Tibial nerve (tissue), 4 donors: ENCODE measurements around the gene SEPTIN7. TPM values are rescaled to one million over a fixed set of nuclear protein-coding genes. Genes with fewer than 3 reads are reported as not detected.

Experiments
- DNase-seq, 2 donors: peaks; one replicate each; pipeline ENCODE4 v3.0.0-alpha.2; 2019; ENCODE audit warnings: low spot score in 2 of 2
- H3K27ac ChIP-seq, 4 donors: fragments of 200-600 bp; sonication (generic) in 3 of 4; one replicate each; pipeline ENCODE4 v1.5.1; 2017 to 2019; ENCODE audit warnings: mild to moderate bottlenecking in 1 of 4
- H3K27me3 ChIP-seq, 2 donors: fragments of 200-600 bp; sonication (generic) in 1 of 2; one replicate each; pipeline versions ENCODE4 v1.5.1 to v1.6.0; 2017 to 2019
- H3K36me3 ChIP-seq, 3 donors: fragments of 200-600 bp; sonication (generic); one replicate each; pipeline ENCODE4 v1.5.1; 2018 to 2019
- H3K4me1 ChIP-seq, 4 donors: fragments of 200-600 bp; sonication (generic) in 3 of 4; one replicate each; pipeline ENCODE4 v1.5.1; 2017 to 2019
- H3K4me3 ChIP-seq, 4 donors: fragments of 200-600 bp; sonication (generic) in 3 of 4; one replicate each; pipeline ENCODE4 v1.5.1; 2017 to 2019; ENCODE audit warnings: mild to moderate bottlenecking in 1 of 4, moderate library complexity in 1 of 4
- H3K9me3 ChIP-seq, 4 donors: fragments of 200-600 bp; sonication (generic) in 3 of 4; one replicate each; pipeline ENCODE4 v1.5.1; 2017 to 2019
- EP300 ChIP-seq, 2 donors: sonication (generic); formaldehyde crosslinking; IDR thresholded peaks; one replicate each; pipeline ENCODE4 v1.6.1; 2017; ENCODE audit warnings: antibody characterized with exemption in 2 of 2, mild to moderate bottlenecking in 1 of 2
- POLR2A ChIP-seq, 2 donors: fragments of 450-650 bp; IDR thresholded peaks; one replicate each; pipeline ENCODE4 v1.6.1; 2017; ENCODE audit warnings: antibody characterized with exemption in 2 of 2, mild to moderate bottlenecking in 2 of 2, moderate library complexity in 2 of 2
- WGBS, 2 donors: methylation state at CpG; one replicate each; pipeline ENCODE4 v1.1.5; 2018; 5-methylcytosine and 5-hydroxymethylcytosine counted together
- total RNA-seq, 4 donors: library from RNA; depleted of rRNA; stranded (reverse); fragments of >200 nt; gene quantifications; one replicate each; pipeline ENCODE4 v1.1.0, GENCODE V29; 2016
- TF ChIP-seq, protein P1 (sequence below), 5 experiments: fragments of 200-600 bp in 3 of 5; fragments of 450-650 bp in 2 of 5; sonication (generic) in 3 of 5; IDR thresholded peaks; one replicate each; pipeline ENCODE4 v1.5.1; 2016 to 2019; ENCODE audit warnings: antibody characterized with exemption in 5 of 5, mild to moderate bottlenecking in 3 of 5, moderate library complexity in 2 of 5

Gene SEPTIN7
- total RNA-seq, 4 donors from 2014 or later, result 158 to 214 (median 188) TPM

DNA sequence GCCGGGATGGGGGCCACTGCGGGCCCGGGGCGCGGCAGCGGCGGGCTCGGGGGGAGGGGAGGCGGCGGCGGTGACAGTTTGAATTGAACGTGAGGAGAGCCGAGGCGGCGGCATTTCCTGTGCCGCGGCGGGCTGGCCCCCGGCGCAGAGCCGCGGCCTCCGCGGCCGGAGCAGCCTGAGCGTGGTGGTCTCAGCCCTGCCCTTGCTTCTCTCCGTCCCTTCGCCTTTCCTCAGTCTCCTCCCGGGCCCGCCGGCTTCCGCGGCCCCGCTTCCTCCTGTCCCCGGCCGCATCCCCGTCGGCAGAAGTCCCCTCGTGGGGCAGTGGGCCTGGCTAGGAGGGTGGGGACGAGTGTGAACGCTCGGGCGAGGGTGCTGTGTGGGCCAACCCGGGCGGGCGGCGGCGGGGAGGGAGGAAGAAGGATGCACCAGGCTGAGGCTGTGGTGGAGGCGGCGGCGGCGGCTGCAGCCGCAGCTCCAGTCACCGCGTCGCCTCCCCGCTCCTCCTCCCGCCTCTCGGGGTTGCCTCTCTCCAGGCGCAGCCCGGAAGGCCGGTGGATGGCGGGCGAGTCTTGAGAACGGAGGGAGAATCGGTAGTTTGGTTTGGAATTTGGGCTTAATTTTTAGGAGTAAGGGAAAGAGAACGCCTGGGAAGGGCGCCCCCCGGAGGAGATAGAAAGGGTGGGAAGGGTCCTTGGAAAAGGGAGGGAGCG, 690 bp downstream of the SEPTIN7 start:
- Histone ChIP-seq H3K36me3 (no peaks in the 10 kb centered on the region), H3K9me3 (no peaks in the 10 kb centered on the region), H3K4me3 (peak overlapping the region; percentile 78 to 98 (median 93)), H3K27me3 (no peaks in the 10 kb centered on the region), H3K4me1 (peaks cover 0 to 49% (median 27%) of the 10 kb centered on the region in 4 donors), H3K27ac (peak overlapping the region; percentile 96 to 100 (median 98))
- TF ChIP-seq POLR2A (IDR thresholded peaks at IDR 0.05), result no peak
- TF ChIP-seq, protein P1, sequence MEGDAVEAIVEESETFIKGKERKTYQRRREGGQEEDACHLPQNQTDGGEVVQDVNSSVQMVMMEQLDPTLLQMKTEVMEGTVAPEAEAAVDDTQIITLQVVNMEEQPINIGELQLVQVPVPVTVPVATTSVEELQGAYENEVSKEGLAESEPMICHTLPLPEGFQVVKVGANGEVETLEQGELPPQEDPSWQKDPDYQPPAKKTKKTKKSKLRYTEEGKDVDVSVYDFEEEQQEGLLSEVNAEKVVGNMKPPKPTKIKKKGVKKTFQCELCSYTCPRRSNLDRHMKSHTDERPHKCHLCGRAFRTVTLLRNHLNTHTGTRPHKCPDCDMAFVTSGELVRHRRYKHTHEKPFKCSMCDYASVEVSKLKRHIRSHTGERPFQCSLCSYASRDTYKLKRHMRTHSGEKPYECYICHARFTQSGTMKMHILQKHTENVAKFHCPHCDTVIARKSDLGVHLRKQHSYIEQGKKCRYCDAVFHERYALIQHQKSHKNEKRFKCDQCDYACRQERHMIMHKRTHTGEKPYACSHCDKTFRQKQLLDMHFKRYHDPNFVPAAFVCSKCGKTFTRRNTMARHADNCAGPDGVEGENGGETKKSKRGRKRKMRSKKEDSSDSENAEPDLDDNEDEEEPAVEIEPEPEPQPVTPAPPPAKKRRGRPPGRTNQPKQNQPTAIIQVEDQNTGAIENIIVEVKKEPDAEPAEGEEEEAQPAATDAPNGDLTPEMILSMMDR (IDR thresholded peaks at IDR 0.05), result peak; percentile 37 to 66 (median 57)
- peak in 1 of 2 donors; percentile 50 for TF ChIP-seq EP300 (IDR thresholded peaks at IDR 0.05)
- WGBS, 2 donors, result 0% methylated on average over 36 to 56 of the region's 70 CpGs
- peak; percentile 35 to 61 for DNase-seq

DNA sequence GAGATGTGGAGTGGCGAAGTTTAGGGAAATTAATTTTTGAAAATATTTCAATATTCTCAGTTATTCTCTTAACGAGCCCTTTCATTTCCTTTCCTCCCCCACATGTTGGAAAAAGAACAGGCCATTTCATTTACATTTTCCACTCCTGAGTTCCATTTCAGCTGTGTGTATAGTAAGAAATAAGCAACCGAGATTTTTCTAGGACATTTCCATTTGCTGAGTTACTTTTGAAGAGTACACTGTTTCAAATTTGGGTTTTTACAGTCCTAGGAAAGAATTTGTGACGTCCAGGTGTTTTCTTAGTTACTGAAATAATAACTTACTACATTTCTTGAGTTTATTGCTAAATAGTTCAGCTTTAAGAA, 1.2 kb downstream of the SEPTIN7 start:
- Histone ChIP-seq H3K4me1 (peaks cover 0 to 54% (median 29%) of the 10 kb centered on the region in 4 donors), H3K9me3 (no peaks in the 10 kb centered on the region)

DNA sequence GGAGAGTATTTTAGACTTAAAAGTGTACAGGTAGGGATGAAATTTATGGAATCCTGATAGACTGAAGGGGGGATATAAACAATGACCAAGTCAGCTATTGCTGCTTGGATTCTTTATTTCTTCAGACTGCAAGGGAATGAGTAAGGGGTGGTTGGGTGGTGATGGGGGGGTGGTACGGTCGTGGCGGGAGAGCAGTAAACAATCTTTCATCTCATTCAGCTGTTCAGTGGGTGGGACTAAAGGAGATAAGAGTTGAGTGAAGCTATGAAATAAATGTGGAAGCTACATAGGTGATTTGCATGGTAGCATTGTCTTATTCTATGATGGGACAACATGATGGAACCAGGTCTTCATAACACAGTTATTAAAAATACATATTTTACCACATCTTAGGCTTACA, 1.8 kb downstream of the SEPTIN7 start:
- TF ChIP-seq POLR2A (IDR thresholded peaks at IDR 0.05) (no peak), EP300 (IDR thresholded peaks at IDR 0.05) (no peak)
- TF ChIP-seq, protein P1 (IDR thresholded peaks at IDR 0.05), result no peak
- H3K27ac ChIP-seq, result peak overlapping the region; percentile 96 to 100 (median 98)
- no peaks in the 10 kb centered on the region for H3K27me3 ChIP-seq
- WGBS, 2 donors, result 13 to 16% methylated on average over 3 of the region's 3 CpGs
- no peak for DNase-seq
- peaks cover 0 to 59% (median 30%) of the 10 kb centered on the region in 4 donors for H3K4me1 ChIP-seq
- peak overlapping the region in 3 of 4 donors; percentile 78 to 98 (median 97) for H3K4me3 ChIP-seq
- H3K36me3 ChIP-seq, result no peaks in the 10 kb centered on the region
- no peaks in the 10 kb centered on the region for H3K9me3 ChIP-seq

More for the DNA sequence above, 1.2 kb downstream of the SEPTIN7 start:
- 1 to 2% methylated on average over 4 of the region's 4 CpGs for WGBS, 2 donors
- no peaks in the 10 kb centered on the region for H3K27me3 ChIP-seq
- peak overlapping the region; percentile 96 to 100 (median 98) for H3K27ac ChIP-seq
- DNase-seq, result no peak
- H3K4me3 ChIP-seq, result peak overlapping the region; percentile 78 to 98 (median 93)
- H3K36me3 ChIP-seq, result no peaks in the 10 kb centered on the region
- TF ChIP-seq, protein P1 (IDR thresholded peaks at IDR 0.05), result no peak
- TF ChIP-seq EP300 (IDR thresholded peaks at IDR 0.05) (no peak), POLR2A (IDR thresholded peaks at IDR 0.05) (no peak)

DNA sequence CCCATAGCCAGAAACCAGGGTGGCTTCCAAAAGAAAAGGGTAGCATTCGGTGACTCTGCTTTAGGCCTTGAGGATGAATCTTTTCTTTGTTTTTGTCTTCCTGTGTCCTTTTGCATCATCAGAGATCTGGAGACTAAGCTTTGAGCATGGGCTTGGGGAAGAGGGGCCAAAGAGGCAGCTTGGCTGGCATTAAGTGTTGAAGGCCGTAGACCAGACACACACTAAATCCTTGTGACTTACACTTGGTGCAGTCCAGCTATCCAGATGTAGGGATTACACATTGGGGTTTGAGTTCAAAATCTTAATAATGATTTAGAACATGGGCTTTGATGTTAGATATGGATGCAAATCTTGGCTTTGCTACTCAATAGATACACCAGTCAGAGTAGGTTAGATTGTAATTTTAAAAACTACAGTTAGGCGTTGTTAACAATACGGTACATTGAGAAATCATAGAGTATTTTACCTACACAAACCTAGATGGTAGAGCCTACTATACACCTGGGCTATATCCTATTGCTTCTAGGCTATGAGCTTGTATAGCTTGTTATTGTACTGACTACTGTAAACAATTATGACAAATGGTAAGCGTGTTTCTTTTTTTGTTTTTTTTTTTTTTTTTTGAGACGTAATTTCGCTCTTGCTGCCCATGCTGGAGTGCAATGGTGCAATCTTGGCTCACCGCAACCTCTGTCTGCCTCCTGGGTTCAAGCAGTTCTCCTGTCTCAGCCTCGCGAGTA, 3.5 kb downstream of the SEPTIN7 start:
- Histone ChIP-seq H3K4me3 (no peak overlapping the region), H3K27me3 (no peaks in the 10 kb centered on the region), H3K27ac (peak overlapping the region in 2 of 4 donors; percentile 10 to 32), H3K9me3 (no peaks in the 10 kb centered on the region), H3K4me1 (peaks cover 0 to 68% (median 32%) of the 10 kb centered on the region in 4 donors), H3K36me3 (no peaks in the 10 kb centered on the region)
- no peak for DNase-seq
- TF ChIP-seq EP300 (IDR thresholded peaks at IDR 0.05) (no peak), POLR2A (IDR thresholded peaks at IDR 0.05) (no peak)
- TF ChIP-seq, protein P1 (IDR thresholded peaks at IDR 0.05), result no peak
- WGBS, 2 donors, result 88 to 90% methylated on average over 10 of the region's 10 CpGs

DNA sequence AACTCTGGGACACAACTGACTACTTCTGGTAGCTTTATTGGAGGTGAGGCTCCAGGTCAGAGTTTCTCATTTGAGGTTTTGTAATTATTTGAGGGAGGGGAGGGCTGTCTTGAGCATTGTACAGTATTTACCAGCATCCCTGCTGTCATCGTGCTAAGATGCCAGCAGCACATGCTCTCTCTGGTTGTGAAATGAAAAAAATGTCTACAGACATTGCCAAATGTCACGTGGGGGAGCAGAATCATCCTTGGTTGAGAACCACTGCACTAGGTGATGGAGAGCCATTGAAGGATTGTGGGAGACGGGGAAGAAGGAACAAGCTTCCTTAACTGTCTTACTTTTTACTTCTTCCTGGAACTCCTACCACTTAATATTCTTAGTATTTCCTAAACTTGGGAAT, 5.0 kb downstream of the SEPTIN7 start:
- Histone ChIP-seq H3K27ac (no peak overlapping the region), H3K9me3 (no peaks in the 10 kb centered on the region), H3K4me3 (no peak overlapping the region), H3K4me1 (peaks cover 0 to 65% (median 32%) of the 10 kb centered on the region in 4 donors), H3K36me3 (no peaks in the 10 kb centered on the region), H3K27me3 (no peaks in the 10 kb centered on the region)
- TF ChIP-seq, protein P1 (IDR thresholded peaks at IDR 0.05), result no peak
- TF ChIP-seq POLR2A (IDR thresholded peaks at IDR 0.05) (no peak), EP300 (IDR thresholded peaks at IDR 0.05) (no peak)
- WGBS, 2 donors, result 33 to 39% methylated on average over 3 of the region's 3 CpGs
- DNase-seq, result no peak
